Measurements from ENCODE around the gene SUCLA2.
A peak's percentile ranks its signal among the peaks of the same experiment; 100 is the strongest.

The SUCLA2 gene

GRCh38 chr13:48001114-48001881 is at the start of gene SUCLA2:
TSS of gene SUCLA2 (minus strand) at chr13:48001273. CDS start at chr13:48001269, 4 bp downstream.
- peak; percentile 93 for DNase-seq

- DNase-seq = no peak
These were observed 49.5 kb upstream of the SUCLA2 start for GRCh38 chr13:48050550-48050949.

- no peak for DNase-seq
These were observed 42.9 kb upstream of the SUCLA2 start for GRCh38 chr13:48043789-48044503.

GRCh38 chr13:48042894-48043293 is 41.8 kb upstream of the SUCLA2 start:
- no peak for DNase-seq

- no peak for DNase-seq
These were observed 39.8 kb upstream of the SUCLA2 start for GRCh38 chr13:48040896-48041295.

GRCh38 chr13:48040049-48040448 is 39.0 kb upstream of the SUCLA2 start:
- DNase-seq = no peak

- DNase-seq = no peak
These were observed 37.7 kb upstream of the SUCLA2 start for GRCh38 chr13:48038761-48039160.

GRCh38 chr13:48037346-48038173 is 36.5 kb upstream of the SUCLA2 start, which contains the start of gene NUDT15:
TSS of gene NUDT15 (plus strand) at chr13:48037726. CDS start at chr13:48037747, 21 bp downstream.
- peak; percentile 100 for DNase-seq

- DNase-seq = no peak
These were observed 28.8 kb upstream of the SUCLA2 start for GRCh38 chr13:48029859-48030258.

- no peak for DNase-seq
These were observed 27.0 kb upstream of the SUCLA2 start for GRCh38 chr13:48028066-48028465.

GRCh38 chr13:48019796-48020195 is 18.7 kb upstream of the SUCLA2 start:
- no peak for DNase-seq

- DNase-seq = no peak
These were observed 17.6 kb upstream of the SUCLA2 start for GRCh38 chr13:48018637-48019036.

- DNase-seq = no peak
These were observed 13.3 kb upstream of the SUCLA2 start for GRCh38 chr13:48014359-48014758.

GRCh38 chr13:48012668-48013067 is 11.6 kb upstream of the SUCLA2 start:
- no peak for DNase-seq

GRCh38 chr13:48010698-48011097 is 9.6 kb upstream of the SUCLA2 start:
- no peak for DNase-seq

- no peak for DNase-seq
These were observed 8.2 kb upstream of the SUCLA2 start for GRCh38 chr13:48009284-48009683.

- DNase-seq = no peak
These were observed 5.3 kb upstream of the SUCLA2 start for GRCh38 chr13:48006396-48006795.

GRCh38 chr13:48004201-48004600 is 3.1 kb upstream of the SUCLA2 start:
- no peak for DNase-seq

- peak; percentile 24 for DNase-seq
These were observed 926 bp upstream of the SUCLA2 start for GRCh38 chr13:48001999-48002398.

GRCh38 chr13:48000559-48001113 is 437 bp downstream of the SUCLA2 start:
- no peak for DNase-seq

GRCh38 chr13:47999973-48000372 is 1.1 kb downstream of the SUCLA2 start:
- no peak for DNase-seq

- no peak for DNase-seq
These were observed 3.7 kb downstream of the SUCLA2 start for GRCh38 chr13:47997384-47997783.

- DNase-seq = no peak
These were observed 9.2 kb downstream of the SUCLA2 start for GRCh38 chr13:47991859-47992258.
